Duodenal mucosa (tissue), 2 donors: ENCODE results near the gene LRRFIP2.
"Not testable (repeated sequence)": the region's sequence is repeated elsewhere in the genome, so short reads cannot be mapped to it uniquely, and the experiment has no call there.

Source experiments
- H3K27ac ChIP-seq: one replicate; pipeline ENCODE4 v1.7.0; 2013; ENCODE audit warnings: low read depth, low read length
- H3K27me3 ChIP-seq, 2 donors: one replicate each; pipeline ENCODE4 v1.7.0; 2013; ENCODE audit warnings: low read length in 2 of 2, control low read depth in 1 of 2; ENCODE audit not compliant: insufficient read depth in 2 of 2, control insufficient read depth in 1 of 2
- H3K36me3 ChIP-seq, 2 donors: one replicate each; pipeline ENCODE4 v1.7.0; 2013; ENCODE audit warnings: low read length in 2 of 2, control low read depth in 1 of 2; ENCODE audit not compliant: insufficient read depth in 2 of 2, control insufficient read depth in 1 of 2
- H3K4me1 ChIP-seq, 2 donors: one replicate each; pipeline ENCODE4 v1.7.0; 2013; ENCODE audit warnings: low read length in 2 of 2, control low read depth in 1 of 2; ENCODE audit not compliant: insufficient read depth in 2 of 2, control insufficient read depth in 1 of 2
- H3K4me3 ChIP-seq, 2 donors: one replicate each; pipeline ENCODE4 v1.7.0; 2013; ENCODE audit warnings: low read length in 2 of 2, low read depth in 1 of 2
- H3K9ac ChIP-seq, 2 donors: one replicate each; pipeline ENCODE4 v1.7.0; 2013; ENCODE audit warnings: low read length in 2 of 2, low read depth in 1 of 2
- H3K9me3 ChIP-seq, 2 donors: one replicate each; pipeline ENCODE4 v1.7.0; 2013; ENCODE audit warnings: low read length in 2 of 2, control low read depth in 1 of 2; ENCODE audit not compliant: control insufficient read depth in 1 of 2

LRRFIP2 gene

DNA sequence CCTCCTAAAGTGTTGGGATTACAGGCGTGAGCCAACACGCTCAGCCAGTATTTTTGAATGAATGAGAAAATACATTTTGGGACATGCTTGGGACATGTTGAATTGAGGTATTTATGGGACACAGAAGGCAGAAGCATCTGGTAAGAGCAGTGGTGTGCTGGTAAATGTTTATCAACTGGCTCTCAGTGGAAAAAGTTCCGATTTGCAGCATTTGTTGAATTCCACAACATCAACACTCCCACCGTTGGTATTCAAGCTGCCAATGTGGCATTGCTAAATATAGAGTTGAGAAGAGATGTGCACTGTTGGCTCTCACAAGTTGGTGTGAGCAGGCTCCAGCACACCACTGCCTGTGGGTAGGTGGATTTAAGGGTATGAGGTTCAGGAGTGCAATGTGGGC, 35.8 kb upstream of the LRRFIP2 start:
- Histone ChIP-seq H3K4me3 (no peak overlapping the region), H3K4me1 (no peaks in the 10 kb centered on the region), H3K27me3 (no peaks in the 10 kb centered on the region), H3K27ac (no peak overlapping the region), H3K9ac (no peak overlapping the region), H3K9me3 (no peaks in the 10 kb centered on the region), H3K36me3 (no peaks in the 10 kb centered on the region)

GRCh38 chr3:37208576-37208975, 34.2 kb upstream of the LRRFIP2 start:
- H3K4me3 ChIP-seq, H3K27me3 ChIP-seq, H3K27ac ChIP-seq, H3K9ac ChIP-seq, H3K9me3 ChIP-seq, H3K4me1 ChIP-seq, H3K36me3 ChIP-seq: not testable (repeated sequence)

DNA sequence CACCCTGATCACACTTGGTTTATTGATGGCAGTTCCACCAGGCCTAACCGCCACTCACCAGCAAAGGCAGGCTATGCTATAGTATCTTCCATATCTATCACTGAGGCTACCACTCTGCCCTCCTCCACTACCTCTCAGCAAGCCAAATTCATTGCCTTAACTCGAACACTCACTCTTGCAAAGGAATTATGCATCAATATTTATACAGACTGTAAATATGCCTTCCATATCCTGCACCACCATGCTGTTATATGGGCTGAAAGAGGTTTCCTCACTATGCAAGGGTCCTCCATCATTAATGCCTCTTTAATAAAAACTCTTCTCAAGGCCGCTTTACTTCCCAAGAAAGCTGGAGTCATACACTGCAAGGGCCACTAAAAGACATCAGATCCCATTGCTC, 33.6 kb upstream of the LRRFIP2 start:
- H3K27ac ChIP-seq, H3K27me3 ChIP-seq, H3K9ac ChIP-seq, H3K4me1 ChIP-seq, H3K4me3 ChIP-seq, H3K36me3 ChIP-seq, H3K9me3 ChIP-seq: not testable (repeated sequence)

- H3K27ac ChIP-seq: not testable (repeated sequence)
These were observed 31.7 kb upstream of the LRRFIP2 start for GRCh38 chr3:37206041-37206440.

GRCh38 chr3:37204314-37204713, 29.9 kb upstream of the LRRFIP2 start:
- Histone ChIP-seq H3K36me3 (no peaks in the 10 kb centered on the region), H3K9ac (no peak overlapping the region), H3K27ac (no peak overlapping the region), H3K4me3 (no peak overlapping the region), H3K27me3 (no peaks in the 10 kb centered on the region), H3K9me3 (no peaks in the 10 kb centered on the region), H3K4me1 (no peaks in the 10 kb centered on the region)

More at GRCh38 chr3:37206041-37206440, 31.7 kb upstream of the LRRFIP2 start:
- not testable (repeated sequence) for H3K9me3 ChIP-seq, H3K9ac ChIP-seq, H3K36me3 ChIP-seq, H3K27me3 ChIP-seq, H3K4me1 ChIP-seq, H3K4me3 ChIP-seq

DNA sequence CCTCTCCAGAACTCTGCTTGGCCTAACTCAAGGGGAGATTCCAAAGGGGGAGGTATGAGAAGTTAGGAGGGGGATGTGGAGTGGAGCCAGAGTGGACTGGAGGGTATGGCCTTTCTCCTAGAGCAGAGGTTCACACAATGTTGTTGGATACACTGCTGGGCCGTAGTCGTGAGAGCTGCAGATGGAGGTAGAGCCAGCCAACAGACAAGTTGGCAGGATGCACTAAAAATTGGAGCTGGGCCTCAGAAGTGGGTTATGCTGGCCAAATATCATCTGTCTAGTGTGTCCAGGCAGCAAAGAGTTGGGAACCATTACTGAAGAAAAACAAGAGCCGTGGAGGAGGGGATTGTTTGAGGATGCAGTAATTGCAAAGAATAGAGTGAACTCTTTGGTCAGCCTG, 27.7 kb upstream of the LRRFIP2 start:
- Histone ChIP-seq H3K27ac (no peak overlapping the region), H3K4me1 (peaks cover 0 to 6% of the 10 kb centered on the region in 2 donors), H3K9ac (no peak overlapping the region), H3K4me3 (no peak overlapping the region), H3K36me3 (no peaks in the 10 kb centered on the region), H3K9me3 (no peaks in the 10 kb centered on the region), H3K27me3 (no peaks in the 10 kb centered on the region)

- Histone ChIP-seq H3K9ac (no peak overlapping the region), H3K27ac (no peak overlapping the region), H3K4me1 (peaks cover 0 to 6% of the 10 kb centered on the region in 2 donors), H3K27me3 (no peaks in the 10 kb centered on the region), H3K36me3 (no peaks in the 10 kb centered on the region), H3K4me3 (no peak overlapping the region), H3K9me3 (no peaks in the 10 kb centered on the region)
These were observed 25.8 kb upstream of the LRRFIP2 start for GRCh38 chr3:37200141-37200540.

DNA sequence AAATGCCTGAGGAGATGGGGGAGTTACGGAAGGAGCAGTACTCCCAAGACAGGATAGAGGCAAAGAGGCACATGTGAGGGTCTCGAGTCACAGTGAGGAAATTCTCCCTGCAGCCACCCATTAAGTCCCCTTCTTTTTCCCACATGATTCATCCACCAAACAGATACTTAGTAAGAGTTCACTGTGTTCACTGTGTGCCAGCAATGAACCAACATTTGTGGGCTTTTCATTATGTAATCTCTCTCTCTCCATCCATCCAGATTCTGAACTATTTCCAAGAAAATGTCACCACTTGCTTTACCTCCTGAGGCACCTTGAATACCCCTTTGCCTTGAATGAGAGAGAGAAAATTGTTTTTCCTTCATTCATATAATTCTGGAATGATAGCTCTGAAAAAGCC, 24.6 kb upstream of the LRRFIP2 start:
- H3K27me3 ChIP-seq: no peaks in the 10 kb centered on the region
- H3K4me3 ChIP-seq: no peak overlapping the region
- no peaks in the 10 kb centered on the region for H3K36me3 ChIP-seq
- H3K27ac ChIP-seq: no peak overlapping the region
- H3K9me3 ChIP-seq: no peaks in the 10 kb centered on the region
- peaks cover 0 to 6% of the 10 kb centered on the region in 2 donors for H3K4me1 ChIP-seq
- no peak overlapping the region for H3K9ac ChIP-seq

GRCh38 chr3:37198547-37198946, 24.2 kb upstream of the LRRFIP2 start:
- peaks cover 0 to 6% of the 10 kb centered on the region in 2 donors for H3K4me1 ChIP-seq
- H3K27me3 ChIP-seq: no peaks in the 10 kb centered on the region
- no peak overlapping the region for H3K27ac ChIP-seq
- H3K4me3 ChIP-seq: no peak overlapping the region
- no peak overlapping the region for H3K9ac ChIP-seq
- H3K36me3 ChIP-seq: no peaks in the 10 kb centered on the region
- no peaks in the 10 kb centered on the region for H3K9me3 ChIP-seq

DNA sequence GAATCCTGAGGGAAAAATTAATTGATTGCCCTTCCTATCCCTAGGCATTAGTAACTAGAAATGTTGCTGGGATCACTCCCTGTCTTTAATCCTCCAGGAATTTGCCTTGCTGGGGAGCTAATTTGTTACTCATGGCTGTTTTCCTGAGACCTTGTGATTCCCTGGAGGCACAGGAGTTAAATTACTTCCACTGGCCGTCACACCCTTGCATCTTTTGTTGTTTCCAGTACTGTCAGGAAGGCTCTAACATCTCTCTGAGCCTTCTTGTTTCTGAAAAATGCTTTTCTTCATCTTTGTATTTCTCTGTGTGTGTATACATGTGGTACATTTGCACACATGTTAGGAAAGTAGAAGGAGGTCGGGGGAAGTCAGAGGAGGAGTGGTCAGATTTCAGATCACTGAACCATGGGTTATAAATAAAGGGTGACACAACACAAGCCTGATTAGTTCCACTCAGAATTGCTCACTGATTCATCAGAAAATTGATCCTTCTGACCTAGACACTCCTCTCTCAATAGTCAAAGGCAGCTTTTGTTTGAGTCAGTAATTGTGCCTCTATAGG, 23.5 kb upstream of the LRRFIP2 start:
- Histone ChIP-seq H3K36me3 (no peaks in the 10 kb centered on the region), H3K4me1 (peaks cover 0 to 6% of the 10 kb centered on the region in 2 donors), H3K27ac (no peak overlapping the region), H3K9ac (no peak overlapping the region), H3K9me3 (no peaks in the 10 kb centered on the region), H3K4me3 (no peak overlapping the region), H3K27me3 (no peaks in the 10 kb centered on the region)

GRCh38 chr3:37194533-37194932, 20.2 kb upstream of the LRRFIP2 start:
- Histone ChIP-seq H3K4me3 (no peak overlapping the region), H3K4me1 (peaks cover 0 to 6% of the 10 kb centered on the region in 2 donors), H3K27me3 (no peaks in the 10 kb centered on the region), H3K36me3 (no peaks in the 10 kb centered on the region), H3K9ac (no peak overlapping the region), H3K9me3 (no peaks in the 10 kb centered on the region), H3K27ac (no peak overlapping the region)
